G401.6 (cell line): ENCODE measurements around the gene HTR3E.
"Not testable (repeated sequence)": the region's sequence is repeated elsewhere in the genome, so short reads cannot be mapped to it uniquely, and the experiment has no call there.

Source experiments
- FAIRE-seq: peaks from 2 replicates; lab custom pipeline; 2012; peaks lifted over from hg19 to GRCh38; lab: Jason Lieb, UNC

HTR3E gene

DNA sequence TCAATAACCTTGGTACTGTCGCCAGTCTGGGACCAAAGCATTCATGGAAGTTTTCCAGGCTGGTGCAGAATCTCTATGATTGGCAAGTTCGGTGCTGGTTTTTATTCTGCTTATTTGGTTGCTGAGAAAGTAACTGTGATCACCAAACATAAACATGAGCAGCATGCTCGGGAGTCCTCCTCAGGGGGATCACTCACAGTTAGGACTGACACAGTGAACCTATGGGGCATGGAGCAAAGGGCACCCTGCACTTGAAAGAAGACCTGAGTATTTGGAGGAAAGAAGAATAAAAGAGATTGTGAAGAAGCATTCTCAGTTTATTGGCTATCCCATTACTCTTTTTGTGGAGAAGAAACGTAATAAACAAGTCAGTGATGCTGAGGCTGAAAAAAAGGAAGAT is 19.2 kb downstream of the HTR3E start:
- no peak for FAIRE-seq

DNA sequence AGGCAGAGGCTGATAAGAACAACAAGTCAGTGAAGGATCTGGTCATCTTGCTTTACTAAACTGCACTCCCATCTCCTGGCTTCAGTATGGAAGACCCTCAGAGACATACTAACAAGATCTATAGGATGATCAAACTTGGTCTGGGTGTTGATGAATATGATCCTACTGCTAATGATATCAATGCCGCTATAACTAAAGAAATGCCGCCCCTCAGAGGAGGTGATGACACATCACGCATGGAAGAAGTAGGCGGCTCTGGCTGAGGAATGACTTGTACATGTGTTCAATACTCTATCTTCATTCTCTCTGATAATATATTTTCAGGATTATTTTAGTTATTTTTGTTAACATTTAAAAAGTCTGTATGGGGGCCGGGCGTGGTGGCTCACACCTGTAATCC is 20.8 kb downstream of the HTR3E start:
- no peak for FAIRE-seq

DNA sequence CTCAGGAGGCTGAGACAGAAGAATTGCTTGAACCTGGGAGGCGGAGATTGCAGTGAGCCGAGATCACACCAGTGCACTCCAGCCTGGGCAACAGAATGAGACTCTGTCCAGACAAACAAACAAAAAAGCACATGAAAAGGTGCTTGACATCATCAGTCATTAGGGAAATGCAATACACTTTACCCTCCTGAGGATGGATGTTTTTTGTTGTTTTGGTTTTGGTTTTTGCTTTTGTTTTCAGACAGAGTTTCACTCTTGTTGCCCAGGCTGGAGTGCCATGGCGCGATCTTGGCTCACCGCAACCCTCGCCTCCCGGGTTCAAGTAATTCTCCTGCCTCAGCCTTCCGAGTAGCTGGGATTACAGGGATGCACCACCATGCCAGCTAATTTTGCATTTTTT is 24.2 kb downstream of the HTR3E start:
- FAIRE-seq = not testable (repeated sequence)

DNA sequence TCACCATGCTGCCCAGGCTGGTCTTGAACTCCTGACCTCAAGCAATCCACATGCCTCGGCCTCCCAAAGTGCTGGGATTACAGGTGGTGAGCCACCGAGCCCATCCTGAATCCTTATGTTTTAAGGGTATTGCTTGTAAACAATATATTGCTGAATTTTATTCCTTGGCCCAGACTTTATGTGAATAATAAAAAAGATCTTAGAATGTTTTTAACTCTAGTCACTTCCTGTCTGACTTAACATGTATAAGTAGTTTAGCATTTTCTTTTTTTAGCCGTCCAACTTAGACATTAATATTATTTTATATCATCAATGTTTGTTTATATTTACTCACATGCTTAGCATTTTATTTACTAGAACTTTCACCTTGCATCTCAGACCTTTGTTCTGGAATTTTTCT is 29.1 kb downstream of the HTR3E start:
- FAIRE-seq = no peak

DNA sequence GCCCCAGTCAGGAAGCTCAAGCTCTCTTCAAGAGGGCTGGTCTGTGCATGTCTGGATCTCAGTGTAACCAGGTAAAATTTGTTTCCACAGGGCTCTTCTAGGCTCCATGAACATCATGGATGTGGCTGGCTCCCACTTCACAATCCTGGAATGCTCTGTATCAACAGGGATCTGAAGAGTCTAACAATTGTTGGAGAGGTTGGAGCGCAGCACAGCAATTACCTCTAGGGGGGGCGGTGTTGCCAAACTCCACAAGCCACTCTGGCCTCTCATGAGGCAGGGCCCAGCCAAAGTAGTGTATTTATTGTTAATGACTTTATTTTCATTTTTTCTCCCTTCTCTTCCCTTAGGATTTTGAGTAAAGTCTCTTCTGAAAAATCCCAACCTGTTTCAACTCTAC is 32.1 kb downstream of the HTR3E start:
- FAIRE-seq = peak; percentile 62

DNA sequence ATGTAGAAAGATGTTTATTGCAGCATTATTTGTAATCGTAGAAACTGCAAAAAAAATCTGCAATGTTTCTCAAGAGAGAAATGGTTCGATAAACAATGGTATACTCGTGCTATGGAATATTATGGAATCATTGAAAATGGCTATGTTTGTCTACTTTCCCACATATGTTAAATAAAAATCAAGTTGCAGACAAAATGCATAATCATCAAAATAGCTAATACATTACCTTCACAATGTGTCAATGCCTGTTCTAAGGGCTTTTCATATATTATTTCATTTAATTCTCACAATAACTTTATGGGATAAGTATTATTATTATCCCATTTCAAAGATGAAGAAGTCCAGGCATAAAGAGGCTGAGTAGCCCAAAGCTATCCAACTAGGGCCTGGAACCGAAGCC is 36.1 kb downstream of the HTR3E start:
- no peak for FAIRE-seq

DNA sequence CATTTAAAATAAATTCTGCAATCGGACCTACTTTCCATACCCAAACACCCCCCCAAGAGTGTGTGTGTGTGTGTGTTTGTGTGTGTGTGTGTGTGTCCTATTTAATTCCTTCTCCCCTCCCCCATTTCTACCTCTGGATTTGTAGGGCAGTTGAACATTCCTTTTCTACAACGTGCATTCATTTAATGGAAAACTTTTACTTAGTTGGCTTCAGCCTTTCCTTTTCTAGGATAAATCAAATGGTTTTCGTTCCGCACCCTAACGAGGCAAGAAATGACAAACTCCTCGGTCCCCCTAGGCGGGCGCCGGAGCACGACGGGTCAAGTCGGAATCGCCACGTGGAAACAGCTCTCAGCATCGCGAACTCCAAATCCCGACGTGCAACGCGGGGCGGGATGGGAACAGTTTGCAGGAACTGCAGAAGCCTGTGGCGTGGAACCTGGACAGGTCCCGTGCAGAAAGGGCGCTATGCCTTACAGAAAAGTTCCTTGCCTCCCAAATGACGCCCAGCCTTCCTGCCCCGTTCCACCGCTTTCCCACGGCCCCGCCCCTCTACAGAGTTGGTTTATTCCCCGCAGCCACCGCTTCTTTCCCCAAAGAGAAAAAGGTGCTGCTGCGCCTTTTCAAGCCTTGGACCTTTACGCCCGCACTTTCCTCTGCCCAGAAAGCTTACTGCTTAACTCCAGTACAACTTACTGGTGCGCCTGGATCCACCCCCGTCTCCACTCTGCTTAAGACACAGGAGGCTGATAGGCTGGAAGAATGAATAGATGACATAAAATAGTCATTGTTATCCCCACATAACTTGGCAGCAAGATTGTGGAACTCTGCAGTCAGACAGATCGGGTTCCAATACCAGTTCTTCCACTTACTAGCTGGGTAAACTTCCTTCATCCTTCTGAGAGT is 37.2 kb downstream of the HTR3E start:
- FAIRE-seq = peak; percentile 70

DNA sequence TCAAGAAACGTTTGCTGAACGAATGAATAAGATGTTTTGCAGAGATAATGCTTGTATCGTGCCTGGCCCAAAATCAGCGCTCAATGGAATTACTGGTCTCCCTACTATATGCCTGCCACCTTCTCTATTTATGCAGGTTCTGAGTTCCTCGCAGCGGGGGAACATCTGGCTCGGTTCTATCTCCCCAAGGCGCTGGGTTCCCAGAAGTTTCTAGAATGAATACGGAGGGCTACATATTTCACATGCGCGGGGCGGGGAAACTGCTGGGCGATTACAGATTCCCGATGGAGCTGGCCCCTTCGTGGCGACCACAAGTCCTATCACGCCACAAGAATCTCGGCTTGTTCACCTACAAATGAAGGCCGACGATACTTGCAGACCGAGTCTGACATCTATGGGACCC is 37.9 kb downstream of the HTR3E start:
- no peak for FAIRE-seq

DNA sequence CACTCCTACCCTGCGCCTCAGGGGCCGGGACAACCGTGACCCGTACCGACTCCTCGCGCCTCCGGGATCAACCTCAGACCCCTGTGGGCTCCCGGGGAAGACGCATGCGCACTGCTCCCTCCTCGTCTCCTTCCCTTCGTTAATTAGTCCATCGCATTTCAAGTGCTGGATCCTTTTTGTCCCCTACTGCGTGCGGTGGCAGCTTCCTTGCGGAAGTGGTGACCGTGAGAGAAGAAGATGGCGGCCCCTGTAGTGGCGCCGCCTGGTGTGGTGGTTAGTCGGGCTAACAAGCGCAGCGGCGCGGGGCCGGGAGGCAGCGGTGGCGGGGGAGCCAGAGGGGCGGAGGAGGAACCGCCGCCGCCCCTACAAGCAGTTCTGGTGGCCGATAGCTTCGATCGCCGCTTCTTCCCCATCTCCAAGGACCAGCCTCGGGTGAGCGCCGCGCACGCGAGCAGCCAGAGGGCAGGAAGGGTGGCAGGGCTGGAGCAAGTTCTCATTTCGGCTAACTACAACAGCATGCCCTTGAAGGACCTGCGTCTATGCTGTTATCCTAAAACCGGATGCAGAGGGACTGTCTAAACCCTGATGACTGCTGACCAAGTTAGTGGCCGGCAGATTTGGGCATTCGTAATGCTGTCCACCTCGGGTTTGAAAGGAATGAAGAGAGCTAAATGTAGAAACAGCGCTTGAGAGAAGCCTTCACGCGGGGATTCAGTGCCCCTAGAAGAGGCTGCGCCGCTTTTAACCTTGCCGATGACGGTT is 38.5 kb downstream of the HTR3E start, which contains the start of gene EIF2B5:
Gene EIF2B5, plus strand, starts transcription at position 210 of the 762 bp plus-strand sequence. Its CDS starts 28 bp downstream, at position 238.
- peak; percentile 78 for FAIRE-seq

DNA sequence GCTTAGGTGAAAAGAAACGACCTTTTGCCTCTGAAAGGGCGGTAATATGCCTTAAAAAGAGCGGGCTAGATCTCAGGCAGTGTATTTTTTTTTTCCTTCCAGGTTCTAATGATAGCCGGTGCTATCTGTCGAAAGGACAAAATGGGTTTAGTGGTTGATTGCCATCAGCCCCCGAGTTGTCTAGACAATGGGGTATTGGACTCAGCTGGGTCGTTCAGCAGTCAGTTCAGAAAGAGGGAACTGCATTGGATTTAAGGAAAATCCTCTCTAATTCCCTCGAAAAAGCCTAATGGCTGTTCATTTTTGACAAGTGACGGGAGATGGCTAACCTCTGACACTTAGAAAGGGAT is 39.0 kb downstream of the HTR3E start:
- no peak for FAIRE-seq

DNA sequence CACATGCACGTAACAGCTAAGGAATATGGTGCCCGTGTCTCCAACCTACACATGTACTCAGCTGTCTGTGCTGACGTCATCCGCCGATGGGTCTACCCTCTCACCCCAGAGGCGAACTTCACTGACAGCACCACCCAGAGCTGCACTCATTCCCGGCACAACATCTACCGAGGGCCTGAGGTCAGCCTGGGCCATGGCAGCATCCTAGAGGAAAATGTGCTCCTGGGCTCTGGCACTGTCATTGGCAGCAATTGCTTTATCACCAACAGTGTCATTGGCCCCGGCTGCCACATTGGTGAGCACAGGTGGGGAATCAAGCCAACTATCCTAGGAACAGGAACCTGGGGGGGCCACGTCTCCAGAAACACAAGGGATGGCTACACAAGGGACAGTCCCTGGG is 43.6 kb downstream of the HTR3E start:
- no peak for FAIRE-seq

DNA sequence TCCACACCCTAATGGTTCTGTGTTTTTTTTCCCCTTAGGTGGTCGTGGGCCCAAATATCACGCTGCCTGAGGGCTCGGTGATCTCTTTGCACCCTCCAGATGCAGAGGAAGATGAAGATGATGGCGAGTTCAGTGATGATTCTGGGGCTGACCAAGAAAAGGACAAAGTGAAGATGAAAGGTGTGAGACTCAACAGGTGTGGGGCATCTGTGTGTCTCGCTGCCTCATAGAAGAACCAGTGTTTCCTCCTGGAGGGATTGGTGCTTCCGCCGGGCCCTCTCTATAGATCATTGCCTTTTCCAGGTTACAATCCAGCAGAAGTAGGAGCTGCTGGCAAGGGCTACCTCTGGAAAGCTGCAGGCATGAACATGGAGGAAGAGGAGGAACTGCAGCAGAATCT is 45.3 kb downstream of the HTR3E start:
- FAIRE-seq = no peak

DNA sequence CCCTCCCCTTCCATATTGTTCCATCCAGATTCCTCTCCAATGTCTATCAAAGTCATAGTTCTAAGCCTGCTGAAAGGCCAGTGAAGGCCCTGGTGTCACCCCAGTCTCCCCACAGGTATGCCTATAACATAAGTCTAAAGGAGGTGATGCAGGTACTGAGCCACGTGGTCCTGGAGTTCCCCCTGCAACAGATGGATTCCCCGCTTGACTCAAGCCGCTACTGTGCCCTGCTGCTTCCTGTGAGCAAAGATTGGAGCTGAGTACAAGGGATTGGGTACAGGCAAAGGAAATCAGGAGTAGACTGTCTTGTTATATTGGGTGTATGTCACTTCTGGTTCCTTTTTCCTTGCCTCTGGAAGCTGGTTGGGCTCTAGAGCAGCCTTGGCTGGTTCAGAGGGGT is 46.5 kb downstream of the HTR3E start:
- FAIRE-seq = no peak

DNA sequence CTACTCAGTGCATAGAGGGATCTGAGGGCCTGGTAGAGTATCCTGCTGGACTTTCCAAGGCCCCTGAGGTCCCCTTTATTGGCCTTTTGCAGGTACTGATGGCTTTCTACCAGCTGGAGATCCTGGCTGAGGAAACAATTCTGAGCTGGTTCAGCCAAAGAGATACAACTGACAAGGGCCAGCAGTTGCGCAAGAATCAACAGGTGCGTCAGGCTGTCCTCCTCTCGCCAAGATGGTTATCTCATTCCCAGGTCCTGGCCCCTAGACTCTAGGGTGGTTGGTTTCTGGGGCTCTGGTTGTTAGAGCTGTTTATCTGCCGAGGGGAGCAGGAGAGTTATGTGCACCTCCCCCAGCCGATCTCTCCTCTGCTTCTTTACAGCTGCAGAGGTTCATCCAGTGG is 47.6 kb downstream of the HTR3E start:
- FAIRE-seq = no peak

DNA sequence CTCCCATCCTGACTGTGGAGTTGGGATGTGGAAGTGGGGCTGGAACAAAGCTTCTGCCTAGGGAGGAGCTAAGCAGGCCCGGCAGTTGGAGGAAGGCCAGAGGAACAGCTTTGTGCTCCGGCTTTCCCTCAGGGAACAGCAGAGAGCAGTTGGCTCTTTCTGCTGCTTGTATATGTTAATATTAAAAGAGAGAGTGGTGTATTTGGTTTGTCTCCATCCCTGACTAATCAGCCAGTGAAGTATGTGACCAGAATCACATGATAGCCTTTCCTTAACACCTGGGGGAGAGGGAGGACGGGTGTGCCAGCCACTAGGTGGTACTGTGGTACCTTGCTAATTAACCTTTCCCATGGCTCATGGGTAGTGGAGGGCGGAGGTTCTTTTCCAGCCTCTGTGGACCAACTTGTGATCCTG is 48.3 kb downstream of the HTR3E start:
- FAIRE-seq = no peak

DNA sequence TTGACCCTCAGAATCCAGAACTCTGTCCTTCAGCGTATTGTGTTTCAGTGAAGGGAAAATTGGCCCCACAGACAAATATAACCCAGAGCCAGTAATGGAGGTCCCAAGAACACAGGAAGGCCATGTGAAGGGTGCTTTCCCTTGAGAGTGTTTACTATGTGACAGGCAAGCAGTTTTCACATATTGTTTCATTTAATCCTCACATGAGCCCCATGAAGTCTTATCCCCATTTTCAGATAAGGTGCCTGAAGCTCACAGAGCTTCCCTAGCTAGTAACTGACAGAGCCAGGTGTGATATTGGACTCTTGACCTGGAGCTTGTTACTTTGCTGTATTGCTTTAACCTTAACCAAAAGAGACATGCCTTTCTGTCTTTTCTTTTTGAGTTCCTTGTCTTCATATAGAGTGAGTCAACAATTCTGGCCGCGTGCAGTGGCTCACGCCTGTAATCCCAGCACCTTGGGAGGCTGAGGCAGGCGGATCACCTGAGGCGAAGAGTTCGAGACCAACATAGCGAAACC is 48.9 kb downstream of the HTR3E start:
- no peak for FAIRE-seq

DNA sequence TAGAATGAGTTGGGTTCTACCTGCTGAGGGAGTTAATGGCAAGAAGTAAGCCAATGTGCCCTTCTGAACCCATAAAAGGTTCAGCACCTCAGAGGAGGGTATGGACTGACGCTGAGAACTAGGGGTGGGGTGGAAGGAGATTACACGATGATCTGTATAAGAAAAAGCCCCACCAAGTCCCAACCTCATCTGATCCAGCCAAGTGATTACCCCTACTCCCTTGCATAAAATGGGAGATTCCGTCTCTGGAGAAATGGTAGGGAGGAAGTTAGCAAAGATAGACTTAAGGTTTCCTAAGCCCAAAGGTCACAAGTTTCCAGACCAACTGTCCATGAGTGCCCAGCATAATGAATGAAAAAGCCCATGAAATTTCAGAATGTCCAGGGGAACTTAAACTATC is 51.2 kb downstream of the HTR3E start:
- FAIRE-seq = no peak

DNA sequence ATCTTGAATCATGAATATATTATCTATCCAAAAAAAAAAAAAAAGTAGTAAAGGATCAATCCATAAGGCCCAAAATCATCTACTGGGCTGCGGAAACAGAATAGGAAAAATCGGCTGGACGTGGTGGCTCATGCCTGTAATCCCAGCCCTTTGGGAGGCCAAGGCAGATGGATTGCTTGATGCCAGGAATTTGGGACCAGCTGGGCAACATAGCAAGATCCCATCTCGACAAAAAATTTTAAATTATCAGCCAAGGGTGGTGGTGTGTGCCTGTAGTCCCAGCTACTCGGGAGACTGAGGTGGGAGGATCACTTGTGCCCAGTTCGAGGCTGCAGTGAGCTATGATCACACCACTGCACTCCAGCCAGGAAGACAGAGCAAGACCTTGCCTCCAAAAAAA is 52.3 kb downstream of the HTR3E start:
- FAIRE-seq = no peak

DNA sequence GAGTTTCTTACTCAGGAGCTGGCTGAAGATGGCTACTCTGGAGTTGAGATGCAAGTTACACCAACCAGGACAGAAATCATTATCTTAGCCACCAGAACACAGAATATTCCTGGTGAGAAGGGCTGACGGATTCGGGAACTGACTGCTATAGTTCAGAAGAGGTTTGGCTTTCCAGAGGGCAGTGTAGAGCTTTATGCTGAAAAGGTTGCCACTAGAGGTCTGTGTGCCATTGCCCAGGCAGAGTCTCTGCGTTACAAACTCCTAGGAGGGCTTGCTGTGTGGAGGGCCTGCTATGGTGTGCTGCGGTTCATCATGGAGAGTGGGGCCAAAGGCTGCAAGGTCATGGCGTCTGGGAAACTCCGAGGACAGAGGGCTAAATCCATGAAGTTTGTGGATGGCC is 52.9 kb downstream of the HTR3E start:
- not testable (repeated sequence) for FAIRE-seq

DNA sequence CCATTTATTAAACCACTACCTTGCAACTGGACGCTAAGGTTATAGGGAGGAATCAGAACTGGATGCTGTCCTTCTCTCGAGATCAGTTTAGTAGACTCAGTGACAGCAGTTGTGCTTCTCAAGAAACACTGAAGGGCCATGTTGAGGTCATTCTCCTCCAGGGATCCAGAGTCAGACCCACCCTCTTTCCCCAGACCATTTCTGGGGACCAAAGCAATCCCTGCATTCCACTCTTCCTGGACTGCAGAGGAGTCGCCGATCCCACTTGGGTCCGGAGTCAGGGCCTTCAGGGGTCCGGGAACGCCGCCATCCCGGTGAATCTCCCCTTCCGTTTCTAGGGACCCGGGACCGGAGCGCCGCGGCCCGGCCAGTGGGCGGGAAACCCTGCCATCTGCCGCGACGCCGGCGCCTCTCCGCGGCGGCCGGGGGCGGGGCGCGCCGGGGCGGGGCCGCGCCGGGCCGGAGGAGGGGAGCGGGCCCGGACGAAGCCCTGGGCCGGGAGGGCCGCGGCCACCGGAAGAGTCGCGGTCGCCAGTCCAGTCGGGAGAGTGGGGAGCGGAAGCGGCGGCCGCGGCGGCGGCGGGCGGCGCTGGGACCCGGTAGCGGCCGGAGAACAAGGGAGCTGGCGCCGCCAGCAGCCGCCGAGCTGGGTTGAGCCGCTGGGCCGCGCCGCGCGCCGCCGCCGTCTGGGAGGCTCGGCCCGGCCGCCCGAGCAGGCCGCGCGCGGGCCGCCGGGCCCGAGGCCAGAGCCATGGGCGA is 58.2 kb downstream of the HTR3E start, which contains the start of gene DVL3:
Gene DVL3, plus strand, starts transcription at position 493 of the 759 bp plus-strand sequence. Its CDS starts 259 bp downstream, at position 752.
- no peak for FAIRE-seq

DNA sequence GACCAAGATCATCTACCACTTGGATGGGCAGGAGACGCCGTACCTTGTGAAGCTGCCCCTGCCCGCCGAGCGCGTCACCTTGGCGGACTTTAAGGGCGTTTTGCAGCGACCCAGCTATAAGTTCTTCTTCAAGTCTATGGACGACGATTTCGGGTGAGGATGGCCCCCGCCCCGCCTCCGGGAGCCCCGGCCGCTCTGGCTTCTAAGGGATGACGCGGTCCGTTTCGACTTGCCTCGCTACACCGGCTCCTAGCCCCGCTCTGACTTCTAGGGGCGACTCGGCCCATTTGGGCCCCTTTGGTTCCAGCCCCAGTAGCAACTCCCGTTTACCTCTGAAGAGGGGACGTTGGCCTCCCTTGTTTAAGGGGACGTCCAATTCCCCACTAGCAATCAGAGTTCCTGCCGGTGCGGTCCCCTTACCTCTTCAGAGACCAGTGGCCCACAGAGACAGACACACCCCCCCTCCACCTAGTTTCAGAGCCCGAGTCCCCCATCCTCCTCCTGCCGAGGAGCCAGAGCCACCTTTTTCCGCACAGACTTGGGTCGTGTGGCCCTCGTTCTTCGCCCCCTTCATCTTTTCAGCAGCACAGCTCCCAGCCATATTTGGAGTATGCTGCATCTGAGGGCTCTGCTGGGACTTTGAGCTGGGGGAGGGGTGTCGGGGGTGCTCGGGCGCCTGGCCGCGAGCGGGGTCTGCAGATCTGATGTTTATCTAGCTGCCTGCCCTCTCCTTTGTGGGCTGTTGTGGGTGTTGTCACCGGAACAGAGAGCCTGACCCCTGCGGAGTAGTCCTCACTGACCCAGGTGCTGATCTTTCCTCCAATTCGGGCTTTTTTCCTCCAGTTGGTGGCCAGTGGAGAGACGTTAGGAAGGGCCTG is 59.0 kb downstream of the HTR3E start:
- no peak for FAIRE-seq
